Bronchial epithelial cell (primary cell): Measurements from ENCODE around the gene ARL15. TPM values are rescaled to one million over a fixed set of nuclear protein-coding genes. Genes with fewer than 3 reads are reported as not detected.
A peak's percentile ranks its signal among the peaks of the same experiment; 100 is the strongest.

ENCODE experiments used
- DNase-seq: peaks from one replicate; pipeline ENCODE4 v3.0.0-alpha.2; 2010; ENCODE audit warnings: low read depth
- FAIRE-seq: peaks from 2 replicates; lab custom pipeline; 2011; peaks lifted over from hg19 to GRCh38; lab: Jason Lieb, UNC
- H3K27me3 ChIP-seq: 2 replicates; pipeline ENCODE4 v1.5.1; 2011; ENCODE audit warnings: low read length; ENCODE audit not compliant: control insufficient read depth, insufficient read depth
- H3K36me3 ChIP-seq: 2 replicates; pipeline ENCODE4 v1.5.1; 2011; ENCODE audit warnings: low read length; ENCODE audit not compliant: control insufficient read depth, insufficient read depth
- H3K4me3 ChIP-seq: 2 replicates; pipeline ENCODE4 v1.5.1; 2011; ENCODE audit warnings: mild to moderate bottlenecking, low read depth, low read length, control low read depth
- total RNA-seq: library from RNA; depleted of rRNA; stranded (reverse); fragments of >200 nt; gene quantifications from 2 replicates; pipeline ENCODE4 v1.2.1, GENCODE V29; 2014
- TF ChIP-seq, protein P1 (sequence below): IDR thresholded peaks from 2 replicates; pipeline ENCODE4 v1.5.1; 2011; ENCODE audit warnings: mild to moderate bottlenecking, moderate library complexity, low read length, control low read depth, inconsistent platforms; ENCODE audit not compliant: insufficient read depth, severe bottlenecking

The ARL15 gene
- total RNA-seq, 1 donor from 2014 or later, result 13.7 TPM

DNA sequence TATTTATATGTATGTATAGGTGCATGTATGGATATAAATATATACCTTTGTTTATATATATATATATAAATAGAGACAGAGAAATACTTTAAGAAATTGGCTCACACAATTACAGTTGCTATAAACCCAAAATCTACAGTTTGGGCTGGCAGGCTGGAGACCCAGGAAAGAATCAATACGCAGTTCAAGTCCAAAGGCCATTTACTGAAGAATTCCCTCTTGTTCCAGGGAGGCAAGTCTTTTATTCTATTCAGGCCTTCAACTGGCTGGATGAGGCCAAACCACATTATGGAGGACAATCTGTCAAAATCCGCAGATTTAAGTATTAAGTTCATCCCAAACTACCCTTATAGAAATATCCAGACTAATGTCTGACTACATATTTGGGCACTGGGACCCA, 144.7 kb downstream of the ARL15 start:
- no peak for DNase-seq
- FAIRE-seq, result no peak
- no peak overlapping the region for H3K4me3 ChIP-seq
- no peaks in the 10 kb centered on the region for H3K27me3 ChIP-seq
- TF ChIP-seq, protein P1, sequence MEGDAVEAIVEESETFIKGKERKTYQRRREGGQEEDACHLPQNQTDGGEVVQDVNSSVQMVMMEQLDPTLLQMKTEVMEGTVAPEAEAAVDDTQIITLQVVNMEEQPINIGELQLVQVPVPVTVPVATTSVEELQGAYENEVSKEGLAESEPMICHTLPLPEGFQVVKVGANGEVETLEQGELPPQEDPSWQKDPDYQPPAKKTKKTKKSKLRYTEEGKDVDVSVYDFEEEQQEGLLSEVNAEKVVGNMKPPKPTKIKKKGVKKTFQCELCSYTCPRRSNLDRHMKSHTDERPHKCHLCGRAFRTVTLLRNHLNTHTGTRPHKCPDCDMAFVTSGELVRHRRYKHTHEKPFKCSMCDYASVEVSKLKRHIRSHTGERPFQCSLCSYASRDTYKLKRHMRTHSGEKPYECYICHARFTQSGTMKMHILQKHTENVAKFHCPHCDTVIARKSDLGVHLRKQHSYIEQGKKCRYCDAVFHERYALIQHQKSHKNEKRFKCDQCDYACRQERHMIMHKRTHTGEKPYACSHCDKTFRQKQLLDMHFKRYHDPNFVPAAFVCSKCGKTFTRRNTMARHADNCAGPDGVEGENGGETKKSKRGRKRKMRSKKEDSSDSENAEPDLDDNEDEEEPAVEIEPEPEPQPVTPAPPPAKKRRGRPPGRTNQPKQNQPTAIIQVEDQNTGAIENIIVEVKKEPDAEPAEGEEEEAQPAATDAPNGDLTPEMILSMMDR, result no peak
- H3K36me3 ChIP-seq, result no peaks in the 10 kb centered on the region

DNA sequence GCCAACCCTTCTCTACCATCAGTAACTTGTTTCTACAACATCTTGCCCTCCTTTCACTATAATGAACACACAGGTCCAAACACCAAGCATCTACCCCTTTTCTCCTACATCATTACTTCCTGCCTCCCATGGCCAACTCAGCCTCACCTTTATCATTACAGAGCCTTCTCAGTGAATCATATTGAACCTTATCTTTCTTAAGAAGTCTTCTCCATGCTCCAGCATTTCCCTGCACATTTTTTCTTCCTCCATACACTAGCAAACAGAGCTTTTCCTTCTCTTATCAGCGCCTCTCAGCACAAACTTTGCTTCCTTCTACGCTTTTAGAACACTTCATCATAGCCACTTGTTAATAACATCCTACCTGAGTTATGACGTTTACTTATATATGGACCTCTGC, 148.2 kb downstream of the ARL15 start:
- TF ChIP-seq, protein P1, result no peak
- DNase-seq, result no peak
- H3K27me3 ChIP-seq, result no peaks in the 10 kb centered on the region
- H3K36me3 ChIP-seq, result no peaks in the 10 kb centered on the region
- FAIRE-seq, result no peak
- H3K4me3 ChIP-seq, result no peak overlapping the region

DNA sequence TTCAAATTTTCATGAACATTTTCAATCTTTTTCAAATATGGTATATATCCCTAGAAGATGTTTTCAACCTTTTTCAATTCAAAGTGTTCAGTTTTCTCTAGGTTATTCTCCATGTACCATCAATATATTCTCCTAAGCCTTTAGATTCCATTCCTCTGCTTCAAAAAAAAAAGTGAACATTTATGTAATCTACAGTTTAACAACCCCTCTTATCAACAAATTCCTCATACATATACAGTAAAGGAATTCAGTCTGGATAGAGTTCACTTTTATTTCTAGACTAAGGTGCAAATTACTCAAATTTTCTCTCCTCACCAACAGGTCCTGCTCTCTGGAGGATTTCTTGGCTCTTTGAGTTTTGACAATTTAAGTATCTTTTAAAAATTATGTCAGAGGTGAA, 150.0 kb downstream of the ARL15 start:
- no peak for FAIRE-seq
- no peaks in the 10 kb centered on the region for H3K27me3 ChIP-seq
- no peak for DNase-seq
- H3K4me3 ChIP-seq, result no peak overlapping the region
- TF ChIP-seq, protein P1, result no peak
- H3K36me3 ChIP-seq, result no peaks in the 10 kb centered on the region

DNA sequence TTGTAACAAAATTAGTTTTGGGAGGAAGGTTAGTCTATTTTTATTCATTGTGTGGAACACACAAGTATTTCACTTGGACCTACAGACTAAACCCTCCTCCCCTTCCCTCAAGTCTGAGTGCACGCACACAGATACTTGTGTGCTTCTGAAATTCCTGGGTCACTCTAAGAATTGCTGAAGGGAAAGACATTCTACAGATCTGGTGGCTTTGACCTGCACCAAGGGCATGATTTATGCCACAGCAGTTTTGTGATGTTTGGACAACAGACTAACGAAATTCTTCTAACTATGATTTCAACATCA, 150.5 kb downstream of the ARL15 start:
- TF ChIP-seq, protein P1, result no peak
- FAIRE-seq (no peak), DNase-seq (no peak)
- H3K4me3 ChIP-seq, result no peak overlapping the region
- no peaks in the 10 kb centered on the region for H3K36me3 ChIP-seq
- H3K27me3 ChIP-seq, result no peaks in the 10 kb centered on the region

DNA sequence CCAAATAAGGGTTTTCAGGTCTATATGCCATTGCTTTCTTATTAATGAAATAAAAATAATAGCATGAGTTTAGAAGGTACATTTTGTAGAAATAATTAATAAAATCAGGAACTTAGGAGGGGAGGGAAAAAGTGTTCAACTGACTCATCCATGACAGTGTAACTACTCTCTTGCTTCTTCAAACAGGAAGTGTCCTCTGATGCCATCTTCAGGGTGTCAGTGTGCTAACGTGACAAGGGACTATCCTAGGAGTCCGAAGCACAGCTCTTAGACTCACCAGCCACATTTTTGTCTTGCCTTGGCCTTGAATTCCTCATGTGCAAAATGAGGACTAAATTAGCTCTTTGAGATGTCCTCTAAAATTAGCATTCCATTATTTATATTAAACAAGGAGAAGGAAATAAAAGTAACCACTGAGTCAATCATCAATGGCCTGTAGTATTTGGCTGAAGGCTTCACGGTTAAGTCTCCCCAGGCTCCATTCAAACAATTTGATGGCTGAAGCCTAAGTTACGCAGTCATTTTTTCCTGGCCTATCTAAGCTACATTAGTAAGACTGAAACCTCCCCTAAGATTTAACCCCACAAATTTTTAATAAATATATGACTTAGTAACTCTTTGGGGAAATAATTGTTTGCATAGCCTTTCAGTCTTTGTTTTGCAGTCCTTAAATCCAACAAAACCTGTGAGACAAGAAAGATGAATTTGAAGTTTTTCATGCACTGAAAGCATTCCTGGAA, 151.1 kb downstream of the ARL15 start:
- H3K36me3 ChIP-seq, result no peaks in the 10 kb centered on the region
- H3K27me3 ChIP-seq, result no peaks in the 10 kb centered on the region
- H3K4me3 ChIP-seq, result no peak overlapping the region
- FAIRE-seq, result no peak
- peak; percentile 47 for DNase-seq
- TF ChIP-seq, protein P1, result no peak

DNA sequence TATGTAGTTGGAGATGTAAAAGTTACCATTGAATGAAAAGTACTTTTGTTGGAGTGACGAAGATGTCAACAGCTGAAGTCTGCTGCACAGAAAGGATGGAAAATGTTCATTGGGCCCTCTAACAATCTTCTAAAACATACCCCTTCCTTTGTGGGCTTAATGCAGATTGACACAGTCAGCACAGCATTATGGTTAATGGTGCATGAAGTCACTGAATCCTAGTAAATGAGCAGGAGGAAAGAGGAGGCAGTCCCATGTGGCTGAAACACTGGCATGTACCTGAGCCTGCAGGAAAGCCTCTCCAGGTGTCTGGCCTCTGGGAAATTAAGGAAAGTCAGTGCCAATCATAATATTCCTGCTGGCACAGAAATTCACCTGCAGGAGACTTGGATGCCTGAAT, 153.8 kb downstream of the ARL15 start:
- no peak overlapping the region for H3K4me3 ChIP-seq
- no peak for FAIRE-seq

More for the DNA sequence above, 153.8 kb downstream of the ARL15 start:
- no peaks in the 10 kb centered on the region for H3K27me3 ChIP-seq
- no peaks in the 10 kb centered on the region for H3K36me3 ChIP-seq
- TF ChIP-seq, protein P1, result no peak
- no peak for DNase-seq
